DND-41 (cell line): ENCODE results near the gene PRKAR1B.

Source experiments
- CTCF ChIP-seq: IDR thresholded peaks from 2 replicates; pipeline ENCODE4 v1.5.1; 2012; ENCODE audit warnings: borderline replicate concordance, low read length, moderate library complexity, mild to moderate bottlenecking; ENCODE audit not compliant: poor library complexity, severe bottlenecking; ENCODE audit errors: extremely low read depth
- EZH2 ChIP-seq: IDR thresholded peaks from 3 replicates; pipeline ENCODE4 v1.6.1; 2012; ENCODE audit warnings: borderline replicate concordance, low read depth, mild to moderate bottlenecking, moderate library complexity, low read length, inconsistent platforms; ENCODE audit not compliant: severe bottlenecking

GRCh38 chr7:502296-502695 lies 224.8 kb downstream of the PRKAR1B start:
- no peak for TF ChIP-seq CTCF
- no peak for TF ChIP-seq EZH2
